Stimulated activated CD4-positive, alpha-beta T cell treated with anti-CD3 and anti-CD28 coated beads, Interleukin-15, amount 100 ng/mL, for 48 hours (primary cell): Measurements from ENCODE around the gene ZCCHC10.
"Not testable (repeated sequence)": the region's sequence is repeated elsewhere in the genome, so short reads cannot be mapped to it uniquely, and the experiment has no call there.

Experiments used
- DNase-seq, 2 donors: peaks; one replicate each; pipeline ENCODE4 v3.0.0-alpha.2; 2020; ENCODE audit warnings: low read depth in 2 of 2

The ZCCHC10 gene

GRCh38 chr5:133041910-133042309, 15.6 kb upstream of the ZCCHC10 start:
- DNase-seq: no peak

GRCh38 chr5:133041157-133041784, 14.9 kb upstream of the ZCCHC10 start:
- DNase-seq: no peak

- not testable (repeated sequence) for DNase-seq
Measured at GRCh38 chr5:133036677-133037076, 10.3 kb upstream of the ZCCHC10 start.

- DNase-seq: no peak
Measured at GRCh38 chr5:133035224-133035623, 8.9 kb upstream of the ZCCHC10 start.

GRCh38 chr5:133034064-133034463, 7.7 kb upstream of the ZCCHC10 start:
- no peak for DNase-seq

- DNase-seq: no peak
Measured at GRCh38 chr5:133032852-133033742, 6.7 kb upstream of the ZCCHC10 start.

- no peak for DNase-seq
Measured at GRCh38 chr5:133030343-133031005, 4.1 kb upstream of the ZCCHC10 start.

GRCh38 chr5:133029416-133029815, 3.1 kb upstream of the ZCCHC10 start:
- DNase-seq: no peak

GRCh38 chr5:133026664-133027153, 360 bp upstream of the ZCCHC10 start:
- DNase-seq: no peak

- not testable (repeated sequence) for DNase-seq
Measured at GRCh38 chr5:133019471-133019870, 6.9 kb downstream of the ZCCHC10 start.

GRCh38 chr5:133017964-133018363, 8.4 kb downstream of the ZCCHC10 start:
- DNase-seq: no peak

GRCh38 chr5:133015466-133015865, 10.9 kb downstream of the ZCCHC10 start:
- no peak for DNase-seq

GRCh38 chr5:133008455-133008854, 17.9 kb downstream of the ZCCHC10 start:
- DNase-seq: not testable (repeated sequence)

- DNase-seq: no peak
Measured at GRCh38 chr5:133006653-133007052, 19.7 kb downstream of the ZCCHC10 start.

- DNase-seq: no peak
Measured at GRCh38 chr5:132999246-132999645, 27.1 kb downstream of the ZCCHC10 start.

- no peak for DNase-seq
Measured at GRCh38 chr5:132998556-132998955, 27.8 kb downstream of the ZCCHC10 start.

GRCh38 chr5:132996307-132996706, 30.0 kb downstream of the ZCCHC10 start:
- DNase-seq: no peak

- DNase-seq: no peak
Measured at GRCh38 chr5:132987531-132988408, 38.6 kb downstream of the ZCCHC10 start.

- not testable (repeated sequence) for DNase-seq
Measured at GRCh38 chr5:132982971-132983370, 43.4 kb downstream of the ZCCHC10 start.

GRCh38 chr5:132981288-132981687, 45.1 kb downstream of the ZCCHC10 start:
- no peak for DNase-seq

GRCh38 chr5:132979976-132980375, 46.4 kb downstream of the ZCCHC10 start:
- no peak for DNase-seq
